Activated naive CD8-positive, alpha-beta T cell treated with anti-CD3 and anti-CD28 coated beads, Interleukin-2, amount 10 ng/mL, durations not matched to agents 7 days and 5 days (primary cell): ENCODE results near the gene SCN5A. TPM values are rescaled to one million over a fixed set of nuclear protein-coding genes. Genes with fewer than 3 reads are reported as not detected.

Source experiments
- ATAC-seq: fragments of 150-1000 bp; cut with Tn5 transposase; one replicate; pipeline ENCODE4 v1.10.0; 2021; ENCODE audit warnings: low read depth, moderate library complexity
- POLR2A ChIA-PET: fragments of 350-600 bp; sonication (Branson Sonifier 250); formaldehyde crosslinking; loops from one replicate; lab custom pipeline; 2021; ENCODE audit warnings: antibody characterized with exemption; lab: Charles Lee
- DNase-seq: peaks from one replicate; pipeline ENCODE4 v3.0.0; 2021
- H3K27ac Mint-ChIP-seq: one replicate; pipeline ENCODE4 v1.8.0; 2022; ENCODE audit warnings: mild to moderate bottlenecking, mixed read lengths
- H3K27me3 Mint-ChIP-seq: one replicate; pipeline ENCODE4 v1.8.0; 2022; ENCODE audit warnings: mild to moderate bottlenecking, moderate library complexity, mixed read lengths
- H3K36me3 Mint-ChIP-seq: one replicate; pipeline ENCODE4 v1.8.0; 2021; ENCODE audit warnings: mild to moderate bottlenecking, mixed read lengths
- H3K4me1 Mint-ChIP-seq: one replicate; pipeline ENCODE4 v1.8.0; 2021; ENCODE audit warnings: mixed read lengths
- H3K4me3 Mint-ChIP-seq: one replicate; pipeline ENCODE4 v1.8.0; 2022; ENCODE audit warnings: mild to moderate bottlenecking, moderate library complexity, mixed read lengths
- H3K9me3 Mint-ChIP-seq: one replicate; pipeline ENCODE4 v1.8.0; 2021; ENCODE audit warnings: mixed read lengths
- total RNA-seq, 2 experiments: library from RNA; stranded (reverse); gene quantifications; one replicate each; pipeline ENCODE4 v1.2.3, GENCODE V29; 2021

SCN5A gene
- total RNA-seq, 2 experiments from 2014 or later: 0.28 to 0.53 TPM

- peaks cover 2% of the 10 kb centered on the region for H3K4me1 Mint-ChIP-seq
- DNase-seq (no peak), ATAC-seq (no peak)
- H3K36me3 Mint-ChIP-seq: no peaks in the 10 kb centered on the region
- no peak overlapping the region for H3K4me3 Mint-ChIP-seq
- POLR2A ChIA-PET: no interaction called here
- H3K27ac Mint-ChIP-seq: no peak overlapping the region
- H3K9me3 Mint-ChIP-seq: no peaks in the 10 kb centered on the region
- no peaks in the 10 kb centered on the region for H3K27me3 Mint-ChIP-seq
These were observed 5.3 kb downstream of the SCN5A start for GRCh38 chr3:38644016-38644661.

- no peaks in the 10 kb centered on the region for H3K36me3 Mint-ChIP-seq
- H3K27ac Mint-ChIP-seq: no peak overlapping the region
- H3K9me3 Mint-ChIP-seq: no peaks in the 10 kb centered on the region
- H3K27me3 Mint-ChIP-seq: no peaks in the 10 kb centered on the region
- H3K4me3 Mint-ChIP-seq: no peak overlapping the region
- DNase-seq (no peak), ATAC-seq (no peak)
- H3K4me1 Mint-ChIP-seq: peaks cover 3% of the 10 kb centered on the region
- POLR2A ChIA-PET: no interaction called here
These were observed 5.9 kb downstream of the SCN5A start for GRCh38 chr3:38643592-38643991.

DNA sequence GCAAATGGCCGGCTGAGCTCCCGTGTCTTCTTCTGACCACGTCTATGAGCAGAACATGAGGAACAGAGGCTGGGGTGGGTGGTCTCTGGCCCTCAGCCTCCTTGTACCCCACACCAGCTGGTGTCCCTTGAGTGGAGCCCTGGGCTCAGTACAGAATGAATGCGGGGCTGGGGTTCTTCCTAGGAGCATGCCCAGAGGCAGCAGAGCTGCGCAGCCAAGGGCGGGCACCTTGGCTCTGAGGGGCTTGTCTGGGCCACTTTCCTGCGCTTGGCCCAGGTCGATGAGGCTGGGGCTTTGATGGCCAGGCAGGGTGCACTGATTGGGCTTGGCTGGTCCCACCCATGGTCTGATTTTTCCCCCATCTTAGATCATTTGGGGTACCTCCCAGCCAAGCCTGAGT lies 6.4 kb downstream of the SCN5A start:
- POLR2A ChIA-PET: no interaction called here
- no peaks in the 10 kb centered on the region for H3K27me3 Mint-ChIP-seq
- no peaks in the 10 kb centered on the region for H3K36me3 Mint-ChIP-seq
- H3K27ac Mint-ChIP-seq: no peak overlapping the region
- no peak for ATAC-seq
- no peak overlapping the region for H3K4me3 Mint-ChIP-seq
- peaks cover 2% of the 10 kb centered on the region for H3K4me1 Mint-ChIP-seq
- H3K9me3 Mint-ChIP-seq: no peaks in the 10 kb centered on the region
- DNase-seq: no peak

DNA sequence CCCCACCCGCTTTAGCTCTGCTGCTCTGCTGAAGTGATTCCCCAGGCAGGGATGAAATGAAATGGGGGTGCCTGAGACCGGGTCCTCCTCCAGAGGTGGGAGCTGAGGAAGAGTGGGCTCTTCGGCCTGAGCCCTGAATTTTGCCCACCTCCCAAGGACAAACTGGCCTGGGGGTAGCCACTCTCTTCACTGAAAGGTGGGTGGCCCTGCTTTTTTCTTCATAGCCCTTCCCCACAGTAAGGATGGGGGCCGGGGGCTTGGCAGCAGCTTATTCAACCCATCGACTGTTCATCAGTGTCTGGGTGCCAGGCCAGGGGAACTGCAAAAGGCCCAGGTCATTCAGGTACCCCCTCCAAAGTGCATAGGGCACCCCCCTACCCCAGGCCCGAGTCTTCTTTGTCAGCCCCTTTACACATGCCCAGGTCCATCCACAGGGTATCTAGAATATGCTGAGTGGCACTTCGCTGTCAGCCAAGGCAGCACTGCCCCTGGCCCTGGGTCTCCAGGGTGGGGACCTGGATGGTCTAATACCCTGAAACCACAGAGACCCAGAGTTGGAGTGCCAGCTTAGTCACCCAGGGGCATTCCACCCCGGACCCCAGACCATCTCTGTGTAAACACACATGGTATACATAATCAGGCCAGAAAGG lies 7.9 kb downstream of the SCN5A start:
- Mint-ChIP-seq H3K4me3 (no peak overlapping the region), H3K9me3 (no peaks in the 10 kb centered on the region), H3K27ac (no peak overlapping the region), H3K36me3 (no peaks in the 10 kb centered on the region), H3K27me3 (no peaks in the 10 kb centered on the region), H3K4me1 (peaks cover 2% of the 10 kb centered on the region)
- ATAC-seq (no peak), DNase-seq (no peak)
- POLR2A ChIA-PET: no interaction called here

DNA sequence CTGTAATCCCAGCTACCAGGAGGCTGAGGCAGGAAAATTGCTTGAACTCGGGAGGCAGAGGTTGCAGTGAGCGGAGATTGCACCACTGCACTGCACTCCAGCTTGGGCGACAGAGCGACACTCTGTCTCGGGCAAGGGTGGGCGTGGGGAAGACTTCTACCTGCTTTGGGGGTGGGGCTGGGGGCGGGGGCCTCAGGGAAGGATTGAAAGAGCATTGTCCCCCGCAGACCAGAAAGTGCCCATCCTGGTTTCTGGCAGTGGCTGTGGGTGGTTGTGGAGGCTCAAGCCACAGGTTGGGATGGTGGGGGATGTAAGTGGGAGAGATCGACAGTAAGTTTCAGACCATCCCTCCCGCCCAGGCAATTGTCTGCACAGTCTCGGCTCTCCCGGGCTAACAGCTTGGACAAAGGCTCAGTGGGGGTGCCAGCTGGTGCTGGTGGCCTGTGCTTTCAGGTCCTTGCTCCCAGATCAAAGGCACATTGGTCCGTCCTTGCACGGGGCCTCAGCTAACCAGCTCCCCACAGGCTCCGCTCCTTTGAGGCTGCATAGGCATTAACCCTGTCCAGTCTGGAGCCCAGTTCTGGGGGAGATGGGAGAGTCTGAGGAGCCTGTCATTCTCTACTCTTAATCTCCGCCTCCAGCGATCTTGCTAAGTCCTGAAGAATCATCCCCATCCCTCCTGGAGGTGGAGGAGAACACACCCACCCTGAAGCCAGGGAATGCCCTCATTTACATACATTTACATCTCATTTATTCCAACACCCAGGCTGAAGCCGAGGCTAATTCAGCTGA lies 8.6 kb downstream of the SCN5A start:
- DNase-seq: no peak
- H3K4me1 Mint-ChIP-seq: peaks cover 2% of the 10 kb centered on the region
- H3K9me3 Mint-ChIP-seq: no peaks in the 10 kb centered on the region
- H3K36me3 Mint-ChIP-seq: no peaks in the 10 kb centered on the region
- POLR2A ChIA-PET: no interaction called here
- H3K4me3 Mint-ChIP-seq: no peak overlapping the region
- ATAC-seq: no peak
- no peak overlapping the region for H3K27ac Mint-ChIP-seq
- H3K27me3 Mint-ChIP-seq: no peaks in the 10 kb centered on the region

GRCh38 chr3:38638354-38638753 lies 11.1 kb downstream of the SCN5A start:
- Mint-ChIP-seq H3K36me3 (no peaks in the 10 kb centered on the region), H3K9me3 (no peaks in the 10 kb centered on the region), H3K4me3 (no peak overlapping the region), H3K27me3 (peaks cover 4% of the 10 kb centered on the region), H3K27ac (no peak overlapping the region), H3K4me1 (peaks cover 6% of the 10 kb centered on the region)
- DNase-seq: no peak
- no peak for ATAC-seq
- POLR2A ChIA-PET: no interaction called here

DNA sequence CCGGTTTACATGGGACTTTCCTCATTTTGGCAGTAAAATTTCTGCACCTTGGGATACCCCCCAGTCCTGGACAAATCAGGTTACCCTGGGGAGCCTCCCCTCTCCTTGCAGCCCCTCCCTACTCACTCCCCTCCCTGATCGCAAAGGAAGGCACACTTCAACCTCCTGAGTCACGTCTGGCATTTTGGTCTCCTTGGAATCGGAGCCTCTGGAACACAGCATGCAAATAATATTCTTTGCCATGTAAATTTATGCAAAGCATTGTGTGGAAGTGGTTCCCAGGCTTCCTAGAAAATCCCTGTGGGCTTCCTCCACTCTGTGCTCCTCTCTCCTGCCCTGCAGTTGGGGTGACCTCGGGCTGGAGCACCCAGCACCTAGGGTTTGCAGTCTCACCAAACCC lies 11.6 kb downstream of the SCN5A start:
- Mint-ChIP-seq H3K4me3 (no peak overlapping the region), H3K36me3 (no peaks in the 10 kb centered on the region), H3K4me1 (peaks cover 6% of the 10 kb centered on the region), H3K27me3 (peaks cover 4% of the 10 kb centered on the region), H3K9me3 (no peaks in the 10 kb centered on the region), H3K27ac (no peak overlapping the region)
- ATAC-seq: no peak
- POLR2A ChIA-PET: no interaction called here
- DNase-seq: no peak

DNA sequence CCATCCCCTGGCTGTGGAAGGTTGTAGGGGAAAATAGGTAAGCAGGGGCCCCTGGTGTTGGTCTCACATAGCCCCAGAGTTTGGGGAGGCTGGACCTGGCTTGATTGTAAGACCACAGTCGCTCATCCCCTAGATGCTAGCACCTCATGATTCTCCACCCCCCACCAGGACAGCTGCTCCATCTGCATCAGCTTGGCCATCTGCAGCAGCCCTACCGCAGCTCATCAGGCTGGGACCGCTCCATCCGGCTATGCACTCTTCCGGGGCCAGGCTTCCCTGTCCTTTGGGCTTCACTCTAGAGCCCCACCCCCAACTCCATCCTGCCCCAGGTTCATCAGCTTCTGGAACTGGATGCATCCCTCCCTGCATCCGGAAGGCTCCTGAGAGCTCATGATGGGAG lies 12.6 kb downstream of the SCN5A start:
- DNase-seq (no peak), ATAC-seq (no peak)

DNA sequence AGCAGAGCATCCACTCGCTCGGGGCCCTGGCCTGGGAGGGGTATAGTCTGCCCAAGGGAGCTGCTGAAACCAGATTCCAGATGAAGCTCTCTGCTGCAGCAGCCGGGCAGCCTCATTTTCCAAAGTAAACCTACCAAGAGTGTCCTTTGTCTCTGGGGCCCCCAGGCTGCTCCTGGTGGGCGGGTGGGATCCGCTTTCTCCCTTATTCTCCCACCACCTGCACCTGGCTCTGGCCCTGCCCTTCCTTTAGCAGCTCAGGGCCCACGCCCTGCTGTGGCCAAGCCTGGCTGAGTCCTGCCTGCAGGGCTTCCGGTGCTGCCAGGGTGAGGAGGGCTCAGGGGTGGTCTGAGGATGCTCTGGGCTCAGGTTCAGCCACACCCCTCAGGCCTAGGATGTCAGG lies 13.0 kb downstream of the SCN5A start:
- Mint-ChIP-seq H3K36me3 (no peaks in the 10 kb centered on the region), H3K9me3 (no peaks in the 10 kb centered on the region), H3K4me1 (peaks cover 6% of the 10 kb centered on the region), H3K27ac (no peak overlapping the region), H3K4me3 (no peak overlapping the region), H3K27me3 (peaks cover 4% of the 10 kb centered on the region)
- POLR2A ChIA-PET: no interaction called here
- ATAC-seq (no peak), DNase-seq (no peak)

More for the DNA sequence above, 12.6 kb downstream of the SCN5A start:
- H3K4me1 Mint-ChIP-seq: peaks cover 6% of the 10 kb centered on the region
- H3K36me3 Mint-ChIP-seq: no peaks in the 10 kb centered on the region
- H3K27ac Mint-ChIP-seq: no peak overlapping the region
- no peaks in the 10 kb centered on the region for H3K9me3 Mint-ChIP-seq
- POLR2A ChIA-PET: no interaction called here
- no peak overlapping the region for H3K4me3 Mint-ChIP-seq
- H3K27me3 Mint-ChIP-seq: peaks cover 4% of the 10 kb centered on the region

- no peaks in the 10 kb centered on the region for H3K9me3 Mint-ChIP-seq
- POLR2A ChIA-PET: interaction anchor here (0.5 kb wide), 1 partner anchor 724 kb away, joined by 3 read pairs; no protein-coding TSS in a partner anchor
- no peak for ATAC-seq
- peaks cover 4% of the 10 kb centered on the region for H3K27me3 Mint-ChIP-seq
- no peak overlapping the region for H3K27ac Mint-ChIP-seq
- no peaks in the 10 kb centered on the region for H3K36me3 Mint-ChIP-seq
- H3K4me3 Mint-ChIP-seq: no peak overlapping the region
- peaks cover 6% of the 10 kb centered on the region for H3K4me1 Mint-ChIP-seq
- no peak for DNase-seq
These were observed 15.4 kb downstream of the SCN5A start for GRCh38 chr3:38634111-38634510.

GRCh38 chr3:38632989-38633388 lies 16.5 kb downstream of the SCN5A start:
- Mint-ChIP-seq H3K4me1 (peaks cover 4% of the 10 kb centered on the region), H3K36me3 (no peaks in the 10 kb centered on the region), H3K4me3 (no peak overlapping the region), H3K27ac (no peak overlapping the region), H3K9me3 (no peaks in the 10 kb centered on the region), H3K27me3 (peaks cover 4% of the 10 kb centered on the region)
- POLR2A ChIA-PET: no interaction called here
- ATAC-seq: no peak
- no peak for DNase-seq

DNA sequence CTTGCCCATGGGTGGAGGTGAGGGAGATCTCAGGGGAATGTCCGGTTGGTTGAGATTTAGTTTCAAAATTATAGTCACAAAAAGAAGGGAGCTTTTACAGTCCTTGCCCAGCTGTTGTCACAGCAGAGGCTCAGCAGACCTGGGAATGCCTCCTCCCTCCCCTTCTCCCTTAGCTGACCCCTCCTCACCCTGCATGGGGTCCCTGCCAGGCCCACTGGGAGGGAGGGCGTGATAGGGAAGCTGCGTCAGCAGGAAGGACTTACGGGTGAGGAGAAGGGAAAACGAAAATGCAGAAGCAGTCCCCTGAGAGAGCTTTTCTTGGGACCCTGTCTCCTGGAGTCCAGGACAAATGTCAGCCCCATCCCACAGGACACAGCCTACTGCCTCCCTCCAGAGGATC lies 18.9 kb downstream of the SCN5A start:
- Mint-ChIP-seq H3K36me3 (no peaks in the 10 kb centered on the region), H3K4me1 (peaks cover 4% of the 10 kb centered on the region), H3K9me3 (no peaks in the 10 kb centered on the region), H3K4me3 (no peak overlapping the region), H3K27me3 (peaks cover 2% of the 10 kb centered on the region), H3K27ac (no peak overlapping the region)
- ATAC-seq: no peak
- POLR2A ChIA-PET: no interaction called here
- DNase-seq: no peak

- Mint-ChIP-seq H3K4me1 (peaks cover 4% of the 10 kb centered on the region), H3K27ac (no peak overlapping the region)
These were observed 19.4 kb downstream of the SCN5A start for GRCh38 chr3:38630070-38630469.

DNA sequence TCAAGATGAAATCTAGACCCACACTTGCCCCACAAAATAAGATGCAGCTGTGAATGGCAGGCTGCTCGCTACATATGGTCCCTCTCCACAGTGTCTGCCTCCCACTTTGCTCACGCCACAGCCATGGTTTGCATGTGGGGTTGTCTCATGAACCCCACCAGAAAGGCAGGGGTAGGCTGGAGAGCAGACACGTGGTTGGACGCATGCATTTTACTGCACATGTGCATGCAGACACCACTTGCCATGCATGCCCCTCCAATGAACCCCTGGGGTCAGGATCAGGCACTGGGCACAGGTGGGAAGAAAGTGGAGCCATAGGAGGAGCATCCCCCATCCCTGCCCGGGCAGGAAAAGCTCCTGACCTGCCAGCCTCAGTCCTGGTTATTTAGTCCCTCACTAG lies 20.7 kb downstream of the SCN5A start:
- DNase-seq (no peak), ATAC-seq (no peak)
- H3K27ac Mint-ChIP-seq: no peak overlapping the region
- no peaks in the 10 kb centered on the region for H3K9me3 Mint-ChIP-seq
- POLR2A ChIA-PET: no interaction called here
- no peaks in the 10 kb centered on the region for H3K36me3 Mint-ChIP-seq
- no peak overlapping the region for H3K4me3 Mint-ChIP-seq
- H3K4me1 Mint-ChIP-seq: peaks cover 2% of the 10 kb centered on the region
- no peaks in the 10 kb centered on the region for H3K27me3 Mint-ChIP-seq

More at GRCh38 chr3:38630070-38630469, 19.4 kb downstream of the SCN5A start:
- Mint-ChIP-seq H3K27me3 (no peaks in the 10 kb centered on the region), H3K4me3 (no peak overlapping the region), H3K9me3 (no peaks in the 10 kb centered on the region), H3K36me3 (no peaks in the 10 kb centered on the region)
- POLR2A ChIA-PET: no interaction called here
- DNase-seq (no peak), ATAC-seq (no peak)
